Epidermal melanocyte (primary cell): ENCODE results near the gene GLS.
"Not testable (repeated sequence)": the region's sequence is repeated elsewhere in the genome, so short reads cannot be mapped to it uniquely, and the experiment has no call there.

Experiments used
- DNase-seq: peaks from one replicate; pipeline ENCODE4 v3.0.0; 2011; ENCODE audit warnings: low spot score; ENCODE audit not compliant: insufficient read length

GLS gene

DNA sequence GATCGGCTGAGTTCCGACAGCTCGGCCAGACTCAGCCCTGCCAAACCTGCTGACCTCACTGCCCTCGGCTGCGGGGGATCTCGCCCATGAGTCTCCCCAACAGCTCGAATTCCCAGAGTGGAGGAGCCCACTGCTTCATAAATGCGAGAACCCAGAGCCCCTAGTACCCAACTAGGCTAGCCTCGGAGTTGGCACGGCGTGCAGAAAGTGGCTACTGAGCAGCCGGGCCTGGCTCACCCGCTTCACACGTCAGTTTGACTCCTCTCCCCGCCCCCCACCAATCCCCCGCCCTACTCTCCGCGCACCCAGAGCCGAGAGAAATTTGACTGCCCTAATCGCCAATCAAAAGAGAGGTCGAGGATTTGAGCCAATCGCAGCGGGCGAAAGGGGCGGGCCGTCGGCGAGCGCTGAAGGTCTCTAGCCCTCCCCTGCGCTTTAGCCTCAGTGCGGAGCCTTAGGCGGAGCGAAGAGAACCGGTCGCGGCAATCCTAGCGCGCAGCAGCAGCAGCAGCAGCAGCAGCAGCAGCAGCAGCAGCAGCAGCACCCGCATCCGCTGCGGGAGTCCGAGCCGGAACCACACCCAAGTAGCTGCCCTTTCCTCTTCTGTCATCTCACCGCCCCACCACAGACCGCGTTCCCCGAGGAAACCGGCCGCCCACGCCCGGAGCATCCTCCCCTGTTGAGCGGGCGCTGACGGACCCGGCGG, at the start of gene GLS:
Gene GLS, plus strand, starts transcription at position 444 of the 706 bp plus-strand sequence. CDS start 264 bp downstream, outside the sequence.
- DNase-seq = peak; percentile 98

DNA sequence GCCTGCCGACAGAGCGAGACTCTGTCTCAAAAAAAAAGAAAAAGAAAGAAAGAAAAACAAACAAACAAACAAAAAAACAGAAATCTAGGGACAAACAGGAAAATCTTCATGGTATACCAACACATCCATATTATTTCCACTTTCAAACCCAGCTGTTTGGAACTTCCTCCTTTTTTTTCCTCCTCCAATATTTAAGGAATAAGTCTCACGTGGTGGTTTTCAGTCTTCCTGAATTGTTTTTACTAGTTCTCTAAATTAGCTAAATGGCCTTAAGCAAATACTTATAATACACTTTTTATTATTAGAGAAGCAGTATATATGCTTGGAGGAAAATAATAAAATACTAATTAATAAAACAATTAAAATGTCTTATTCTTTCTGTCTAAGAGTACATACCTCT, 48.7 kb upstream of the GLS start:
- no peak for DNase-seq

DNA sequence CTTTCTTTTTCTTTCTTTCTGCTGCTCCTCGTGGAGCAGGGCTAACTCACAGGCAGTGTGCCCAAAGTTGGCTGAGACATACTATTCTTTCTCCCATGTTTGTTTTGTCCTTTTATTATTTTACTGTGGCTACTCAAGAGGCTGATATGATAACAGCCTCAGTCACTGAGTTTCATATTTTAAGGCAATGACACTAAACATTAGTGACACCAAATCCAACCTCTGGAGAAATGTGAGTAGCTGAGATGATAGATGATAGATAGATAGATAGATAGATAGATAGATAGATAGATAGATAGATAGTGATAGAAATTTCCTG, 45.8 kb upstream of the GLS start:
- DNase-seq = no peak

DNA sequence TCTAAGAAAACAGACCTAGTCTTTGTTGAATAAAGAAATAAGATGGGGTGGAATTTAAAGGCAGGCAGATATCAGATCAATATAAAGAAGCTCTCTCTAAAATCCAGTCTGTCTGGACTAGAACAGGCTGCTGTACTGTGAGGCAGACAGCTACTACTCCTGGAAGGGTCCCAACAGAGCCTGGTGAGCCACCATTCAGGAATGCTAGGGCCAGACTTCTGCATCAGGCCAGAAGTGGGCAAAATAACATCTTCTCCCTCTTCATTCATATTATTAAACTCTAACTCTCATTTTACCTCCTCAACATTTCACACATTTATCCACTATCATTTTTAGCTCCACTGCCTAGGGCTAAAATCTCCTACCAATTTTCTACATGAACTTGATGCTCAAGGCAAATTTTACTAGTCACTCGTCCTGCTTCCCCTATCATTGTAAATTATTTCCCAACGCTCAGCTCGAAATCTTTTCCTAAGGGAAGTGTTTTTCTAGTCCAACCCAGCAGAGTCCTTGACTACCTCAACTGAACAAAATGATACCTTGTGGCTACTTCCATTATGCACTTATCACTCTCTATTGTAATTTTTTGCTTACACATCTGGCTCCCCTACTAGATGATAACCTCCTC, 45.2 kb upstream of the GLS start:
- DNase-seq = peak; percentile 75

DNA sequence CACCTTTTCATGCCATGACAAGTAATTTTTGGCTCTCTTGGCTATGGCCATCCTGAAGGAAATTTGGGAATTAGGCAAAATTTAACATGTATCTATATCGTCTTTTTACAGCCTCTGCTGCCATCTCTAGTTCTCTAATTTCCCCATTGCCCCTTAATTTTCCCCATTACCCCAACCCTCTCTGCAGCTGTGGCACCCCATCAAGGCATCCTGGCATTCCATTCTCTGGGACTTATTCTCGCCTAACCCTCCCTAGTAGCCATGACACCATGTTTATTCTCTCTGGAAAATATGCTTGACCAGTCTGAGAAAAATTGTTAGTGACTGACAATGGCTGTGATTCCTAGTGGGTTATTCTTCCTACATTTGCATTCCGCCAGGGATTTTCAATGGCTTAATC, 43.9 kb upstream of the GLS start:
- no peak for DNase-seq

DNA sequence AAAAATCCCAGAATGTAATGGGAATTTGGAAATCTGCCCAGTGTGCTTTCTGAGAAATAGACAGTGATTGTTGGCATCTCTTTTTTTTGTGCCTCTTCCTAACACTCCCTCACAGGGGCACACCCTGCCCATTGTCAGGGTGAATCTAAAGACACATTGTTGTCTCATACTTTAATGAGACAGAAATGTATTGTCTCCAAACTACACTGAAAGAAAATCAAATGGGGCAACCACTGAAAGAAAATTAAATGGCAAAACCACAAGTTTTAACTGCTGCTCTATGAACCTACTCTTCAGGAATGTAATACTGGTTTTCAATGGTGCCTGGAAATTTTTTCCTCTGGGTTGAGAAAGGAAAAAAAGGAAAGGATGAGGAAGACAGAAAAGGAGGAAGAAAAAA, 43.2 kb upstream of the GLS start:
- no peak for DNase-seq

DNA sequence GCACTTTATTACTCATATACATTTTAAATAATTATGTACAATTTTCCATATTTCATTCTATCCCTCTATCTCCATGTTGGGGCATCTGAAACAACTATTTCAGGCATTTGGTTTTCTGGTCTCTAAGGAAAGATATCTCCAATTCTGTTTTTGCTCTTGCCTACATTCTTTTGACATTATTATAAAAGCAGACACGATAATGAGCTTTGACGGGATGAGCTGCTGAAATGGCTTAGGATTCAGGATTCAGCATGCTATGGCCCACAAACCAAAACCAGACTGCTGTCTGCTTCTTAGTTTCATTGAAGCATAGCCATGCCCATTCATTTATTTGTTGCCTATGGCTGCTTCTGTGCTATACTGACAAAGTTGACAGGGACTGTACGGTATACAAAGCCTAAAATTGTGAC, 42.7 kb upstream of the GLS start:
- DNase-seq = no peak

DNA sequence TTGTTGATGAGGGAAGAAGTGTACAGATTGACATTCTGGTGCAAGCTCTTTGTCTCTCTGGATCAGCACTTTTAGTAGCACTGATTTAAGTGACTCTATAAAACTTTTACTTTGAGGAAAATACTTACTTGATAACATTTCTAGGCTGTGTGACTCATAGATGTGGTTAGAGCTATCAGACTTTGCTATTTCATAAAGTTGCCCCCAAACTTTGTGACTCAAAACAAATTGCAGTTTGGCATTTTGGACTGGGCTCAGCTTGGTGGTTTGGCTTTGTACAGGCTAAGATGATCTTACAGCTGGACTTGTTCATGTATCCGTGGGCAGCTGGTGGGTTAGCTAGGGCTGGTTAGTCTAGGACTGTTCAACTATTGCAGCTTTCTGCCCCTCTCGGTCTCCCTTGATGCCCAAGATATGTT, 42.1 kb upstream of the GLS start:
- no peak for DNase-seq

DNA sequence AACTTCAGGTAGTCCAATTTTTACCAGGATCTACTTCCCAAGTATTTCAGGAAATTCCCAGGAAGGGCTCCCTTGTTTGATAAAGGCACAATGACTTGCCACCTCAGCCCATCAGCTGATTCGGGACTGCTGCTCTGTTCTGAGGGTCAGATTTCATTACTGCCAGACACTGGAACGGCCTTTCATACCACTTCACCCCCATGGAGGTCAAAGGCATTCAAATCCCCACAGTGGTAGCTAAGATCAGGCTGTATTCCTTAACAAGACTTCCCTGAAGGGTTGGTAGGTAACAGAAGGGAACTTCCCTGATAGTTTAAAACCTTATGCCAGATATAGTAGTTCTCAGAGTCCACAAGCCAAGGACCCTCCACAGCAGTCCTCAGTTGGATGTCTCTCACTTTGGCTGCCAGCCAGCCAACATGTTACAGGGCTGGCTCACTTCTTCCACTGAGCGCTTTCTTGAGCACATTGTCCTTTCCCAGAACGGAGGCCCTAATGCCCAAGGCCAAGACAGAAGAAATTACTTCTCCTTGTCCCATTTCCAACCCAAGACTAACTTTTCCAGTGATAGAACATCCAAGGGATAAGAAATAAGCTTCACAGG, 40.0 kb upstream of the GLS start:
- DNase-seq = no peak

DNA sequence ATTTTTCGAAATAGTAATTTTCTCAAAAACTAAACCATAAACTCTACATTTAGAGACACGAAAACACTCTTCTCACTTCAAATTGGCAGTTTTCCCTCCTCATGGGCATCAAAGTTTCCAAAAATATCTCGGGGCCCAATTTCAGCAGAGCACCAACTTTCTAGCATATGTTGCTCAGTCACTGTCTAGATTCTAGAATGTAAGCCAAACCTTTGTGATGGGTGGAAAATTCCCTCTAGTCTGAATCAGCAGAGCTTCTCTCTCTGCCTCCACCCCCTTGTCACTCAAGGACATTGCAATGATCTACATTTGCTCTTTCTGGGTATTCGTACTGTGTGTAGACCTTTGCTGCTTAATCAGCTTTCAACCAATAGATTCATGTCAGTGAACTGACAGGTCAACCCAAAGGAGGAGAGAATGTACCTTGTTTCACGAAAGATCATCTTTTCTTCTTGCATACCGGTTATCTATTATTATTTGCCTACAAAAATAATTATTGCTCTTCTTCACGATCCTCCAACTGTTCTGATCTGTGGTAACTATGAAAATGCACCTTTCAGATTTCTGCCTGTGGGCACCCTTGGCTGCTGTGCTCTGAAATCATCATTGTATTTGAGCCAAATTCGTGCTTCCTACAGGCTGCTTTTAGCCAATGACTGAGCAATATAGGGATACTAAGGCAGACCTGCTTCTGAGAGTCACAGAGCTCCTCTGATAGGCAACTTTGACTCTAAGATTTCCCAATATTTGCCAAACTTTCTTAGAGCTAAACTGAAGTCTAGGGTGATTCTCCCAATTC, 38.7 kb upstream of the GLS start:
- no peak for DNase-seq

DNA sequence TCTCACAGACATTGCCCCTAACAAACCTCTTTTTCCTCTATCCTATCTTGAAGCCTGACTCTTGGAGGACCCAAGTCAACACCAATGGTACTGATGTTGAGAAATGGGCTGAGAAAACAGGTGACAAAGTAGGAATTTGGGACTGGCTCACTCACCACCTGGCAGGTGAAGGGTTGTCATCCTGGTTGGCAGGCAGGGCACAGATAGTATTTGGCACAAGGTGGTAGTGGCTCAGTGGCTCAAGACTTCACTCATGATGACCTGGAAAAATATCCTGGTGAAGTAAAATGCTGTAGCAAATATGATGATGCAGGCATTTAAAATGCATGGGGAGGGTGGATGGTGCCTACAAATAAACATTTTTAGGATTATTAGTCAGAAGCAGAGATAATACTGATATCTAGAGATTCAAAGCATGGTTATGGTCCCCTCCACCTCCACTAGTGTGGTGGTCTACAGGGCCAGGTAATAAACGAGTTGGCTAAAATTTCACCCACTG, 38.0 kb upstream of the GLS start:
- no peak for DNase-seq

DNA sequence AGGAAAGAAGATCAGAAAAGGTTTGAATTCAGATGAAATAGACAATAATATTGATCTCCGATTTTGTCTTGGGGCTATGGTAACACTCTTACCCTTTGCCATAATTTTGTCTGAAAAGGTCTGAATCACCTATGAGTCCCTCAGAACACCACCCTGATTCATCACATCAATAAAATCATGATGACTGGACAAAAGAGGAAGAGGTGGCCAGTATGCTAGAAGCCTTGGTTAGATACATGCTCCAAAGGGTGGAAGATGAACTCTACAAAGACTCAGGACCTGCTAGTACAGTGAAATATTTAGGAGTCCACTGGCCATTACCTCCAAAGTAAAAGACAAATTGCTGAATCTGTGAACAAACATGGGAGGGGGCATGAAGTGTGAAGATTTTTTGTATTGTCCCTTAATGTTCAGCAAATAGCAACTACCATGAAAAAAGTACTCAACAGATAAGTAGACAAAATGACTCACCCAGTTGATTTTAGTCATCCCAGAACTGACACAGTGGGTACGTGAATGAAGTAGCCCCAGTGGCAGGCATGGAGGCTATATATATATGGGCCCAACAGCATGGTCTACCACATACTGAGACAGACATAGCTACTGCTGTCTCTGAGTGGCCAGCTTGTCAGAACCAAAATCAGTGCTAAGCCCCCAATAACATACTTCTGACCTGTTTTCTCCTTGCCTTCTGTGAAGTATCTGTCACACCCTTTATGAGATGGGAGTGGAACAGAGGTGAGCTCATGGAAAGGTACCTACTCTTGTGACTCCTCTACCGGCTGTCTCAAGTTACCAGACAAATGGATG, 36.5 kb upstream of the GLS start:
- no peak for DNase-seq

DNA sequence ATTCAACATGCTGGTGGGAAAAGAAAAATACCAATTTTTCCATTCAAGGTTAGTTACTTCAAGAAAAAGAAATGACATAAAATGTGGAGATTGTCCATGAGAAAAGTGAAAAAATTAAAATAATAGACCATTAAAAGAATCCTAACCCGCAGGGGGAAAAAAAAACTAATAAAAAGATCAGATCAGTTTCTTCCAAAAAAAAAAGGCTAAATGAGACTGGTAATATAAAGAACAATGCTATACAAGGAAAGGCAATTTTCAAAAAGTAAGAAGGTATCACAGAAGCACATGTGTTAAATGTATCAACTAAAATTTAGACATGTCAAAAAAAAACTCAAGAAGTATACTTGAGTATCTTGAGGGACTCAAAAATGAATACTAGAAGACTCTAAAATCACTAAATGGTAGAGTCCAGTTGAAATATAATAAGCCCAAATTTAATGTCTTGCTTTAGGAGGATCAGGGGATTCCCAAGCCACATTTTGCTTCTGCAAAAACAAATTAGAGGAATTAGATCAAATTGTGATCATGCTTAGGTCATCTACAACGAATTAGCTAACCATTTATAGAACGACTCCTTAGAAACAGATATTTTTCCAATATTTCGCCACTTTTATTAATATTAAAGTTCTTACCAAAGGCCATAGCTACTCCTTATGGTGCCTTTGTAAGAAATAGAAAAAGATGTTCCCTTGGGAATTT, 35.8 kb upstream of the GLS start:
- no peak for DNase-seq

DNA sequence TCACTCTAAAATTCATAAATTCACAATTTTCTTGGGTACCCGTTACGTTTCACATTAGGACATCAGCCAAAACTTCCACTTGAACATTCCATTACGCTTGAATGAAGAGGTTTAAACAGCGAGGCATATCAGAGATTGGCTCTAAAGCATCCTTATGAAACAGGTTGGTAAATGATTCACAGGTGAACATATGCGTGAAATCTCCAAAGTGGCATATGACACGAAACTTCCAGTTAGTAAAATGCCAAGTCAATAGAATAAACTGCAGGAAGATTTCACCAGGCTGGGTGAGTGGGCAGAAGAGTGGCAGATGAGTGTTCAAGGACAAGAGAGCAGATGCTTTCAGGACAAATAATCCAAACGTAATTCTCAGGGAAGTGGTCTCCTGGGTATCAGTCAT, 33.9 kb upstream of the GLS start:
- DNase-seq = no peak

DNA sequence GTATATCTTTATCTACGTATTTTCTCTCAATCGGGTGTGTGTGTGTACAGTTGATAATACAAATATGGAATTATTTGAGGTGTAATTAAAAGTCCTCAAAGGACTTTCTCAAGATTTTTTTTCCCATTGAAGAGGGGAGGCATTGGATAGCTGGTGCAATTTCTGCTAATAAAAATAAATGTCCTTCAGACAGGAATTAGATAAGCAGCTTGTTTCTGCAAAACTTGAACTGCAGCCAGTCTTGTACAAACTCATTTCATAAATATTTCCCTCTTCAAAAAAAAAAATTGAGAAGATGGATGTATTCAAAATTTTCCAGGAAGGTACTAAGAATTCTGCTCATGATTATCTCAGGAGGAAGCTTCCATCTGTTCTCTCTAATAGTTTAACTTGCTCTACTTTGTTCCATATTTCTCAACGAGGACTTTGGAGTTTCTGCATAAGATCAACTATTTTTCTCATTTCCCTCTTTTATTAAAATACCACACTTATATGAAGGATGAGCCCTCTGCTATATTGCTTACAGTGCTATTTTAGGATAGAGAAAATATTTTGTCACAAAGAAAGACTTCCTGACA, 33.0 kb upstream of the GLS start:
- no peak for DNase-seq

DNA sequence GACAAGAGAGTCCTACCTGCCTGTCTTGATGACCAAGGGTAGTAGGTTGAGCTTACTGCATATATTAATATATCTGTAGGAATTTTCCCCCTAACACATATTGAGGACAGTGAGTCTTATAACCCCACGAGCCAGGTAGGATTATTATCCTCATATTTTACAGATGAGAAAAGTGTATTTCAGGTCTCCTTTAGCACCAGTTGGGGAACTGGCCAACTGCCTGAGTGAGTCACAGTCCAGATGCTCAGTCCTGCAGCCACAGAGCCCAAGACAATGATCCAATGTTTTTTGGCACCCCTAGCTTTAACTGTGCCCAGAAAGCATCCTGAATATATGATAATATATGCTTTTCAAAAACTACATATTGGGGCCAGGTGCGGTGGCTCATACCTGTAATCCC, 30.8 kb upstream of the GLS start:
- no peak for DNase-seq

DNA sequence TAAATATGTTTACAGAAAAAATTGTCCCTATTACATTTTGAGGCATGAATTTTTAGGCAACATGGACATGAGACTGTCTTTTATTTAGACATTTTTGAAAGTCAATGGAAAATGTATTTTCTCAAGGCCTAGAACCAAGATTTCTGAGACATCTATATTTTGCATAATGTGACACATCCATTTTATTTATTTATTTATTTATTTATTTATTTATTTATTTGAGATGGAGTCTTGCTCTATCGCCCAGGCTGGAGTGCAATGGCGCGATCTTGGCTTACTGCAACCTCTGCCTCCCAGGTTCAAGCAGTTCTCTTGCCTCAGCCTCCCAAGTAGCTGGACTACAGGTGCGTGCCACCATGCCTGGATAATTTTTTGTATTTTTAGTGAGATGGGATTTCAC, 27.6 kb upstream of the GLS start:
- not testable (repeated sequence) for DNase-seq

DNA sequence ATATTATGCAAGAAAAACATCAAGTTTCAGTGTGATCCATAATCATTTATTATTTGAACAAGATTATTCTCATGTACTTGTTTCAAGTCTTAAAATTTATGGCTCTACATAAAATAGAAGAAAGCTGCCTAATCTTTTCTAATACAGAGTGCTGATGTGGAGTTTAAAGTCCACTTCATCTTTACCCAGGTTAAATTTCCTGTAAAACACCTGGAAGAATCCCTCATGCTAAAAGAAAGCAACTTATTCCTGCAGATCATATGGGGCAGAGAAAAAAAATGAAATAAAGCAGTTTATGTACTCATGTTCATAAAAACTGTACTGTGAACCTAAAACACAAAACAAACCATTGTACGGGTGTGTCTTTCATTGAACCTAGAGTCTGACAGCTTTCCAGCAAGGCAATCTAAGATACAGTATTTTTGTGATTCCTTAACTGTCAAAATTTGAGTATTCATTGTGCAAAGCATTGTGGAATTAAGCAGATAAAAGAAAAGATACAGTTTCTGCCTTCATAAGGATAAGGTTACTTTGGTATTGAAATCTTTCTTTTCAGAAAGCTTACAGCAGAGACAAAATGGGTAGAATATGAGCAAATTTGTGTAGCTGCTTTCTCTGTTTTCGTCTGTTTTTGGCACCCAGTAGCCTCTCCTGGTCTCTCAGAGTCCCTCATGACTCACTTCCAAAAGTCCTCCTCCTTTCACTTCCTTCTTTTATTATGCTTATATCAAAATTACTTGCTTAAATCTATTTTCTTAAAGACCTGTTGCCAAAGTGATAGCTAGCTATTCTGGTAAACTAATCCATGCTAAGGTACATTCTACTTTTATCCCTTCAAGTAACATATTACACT, 26.9 kb upstream of the GLS start:
- no peak for DNase-seq

DNA sequence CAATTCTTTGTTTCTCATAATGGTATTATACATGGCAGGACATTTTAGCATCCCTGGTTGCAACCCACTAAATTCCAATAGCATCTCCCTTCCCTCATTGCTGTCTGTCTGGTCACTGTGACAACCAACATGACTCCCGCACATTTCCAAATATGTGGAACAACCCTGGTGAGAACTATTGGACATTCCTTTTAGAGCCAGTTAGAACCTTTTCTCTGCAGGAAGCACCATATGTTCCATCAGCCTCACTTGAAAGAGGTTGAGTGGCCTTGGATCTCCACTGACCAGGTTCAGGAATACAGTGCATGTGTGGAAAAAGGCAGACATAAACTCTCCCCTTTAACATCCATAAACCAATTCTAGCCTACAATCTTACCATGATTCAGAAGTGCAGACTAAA, 25.9 kb upstream of the GLS start:
- no peak for DNase-seq
